ENCODE results near the gene VEGFB.

The VEGFB gene

DNA sequence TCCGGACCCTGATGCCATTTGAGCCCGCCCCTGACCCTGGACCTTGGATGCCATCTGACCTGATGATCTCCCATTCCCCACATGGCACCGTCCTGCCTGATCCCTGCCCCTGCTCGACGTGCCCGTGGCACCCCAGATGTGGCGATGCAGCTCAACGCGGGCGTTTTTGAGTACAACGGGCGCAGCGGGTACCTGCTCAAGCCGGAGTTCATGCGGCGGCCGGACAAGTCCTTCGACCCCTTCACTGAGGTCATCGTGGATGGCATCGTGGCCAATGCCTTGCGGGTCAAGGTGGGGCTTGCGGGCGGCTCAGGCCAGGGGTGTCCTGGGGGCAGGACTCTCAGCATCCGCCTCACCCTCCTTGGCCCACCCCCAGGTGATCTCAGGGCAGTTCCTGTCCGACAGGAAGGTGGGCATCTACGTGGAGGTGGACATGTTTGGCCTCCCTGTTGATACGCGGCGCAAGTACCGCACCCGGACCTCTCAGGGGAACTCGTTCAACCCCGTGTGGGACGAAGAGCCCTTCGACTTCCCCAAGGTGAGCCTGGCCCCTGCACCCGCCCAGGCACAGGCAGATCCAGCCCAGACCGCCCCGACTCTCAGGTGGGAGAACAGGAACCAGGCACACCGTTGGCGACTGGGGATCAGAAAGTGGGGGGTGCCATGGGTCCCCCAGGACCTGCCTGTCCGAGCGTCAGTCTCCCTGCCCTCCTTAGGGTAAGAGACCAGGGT lies 28.1 kb downstream of the VEGFB start:
- DNase-seq (ENCODE audit: low read depth), result no peak

DNA sequence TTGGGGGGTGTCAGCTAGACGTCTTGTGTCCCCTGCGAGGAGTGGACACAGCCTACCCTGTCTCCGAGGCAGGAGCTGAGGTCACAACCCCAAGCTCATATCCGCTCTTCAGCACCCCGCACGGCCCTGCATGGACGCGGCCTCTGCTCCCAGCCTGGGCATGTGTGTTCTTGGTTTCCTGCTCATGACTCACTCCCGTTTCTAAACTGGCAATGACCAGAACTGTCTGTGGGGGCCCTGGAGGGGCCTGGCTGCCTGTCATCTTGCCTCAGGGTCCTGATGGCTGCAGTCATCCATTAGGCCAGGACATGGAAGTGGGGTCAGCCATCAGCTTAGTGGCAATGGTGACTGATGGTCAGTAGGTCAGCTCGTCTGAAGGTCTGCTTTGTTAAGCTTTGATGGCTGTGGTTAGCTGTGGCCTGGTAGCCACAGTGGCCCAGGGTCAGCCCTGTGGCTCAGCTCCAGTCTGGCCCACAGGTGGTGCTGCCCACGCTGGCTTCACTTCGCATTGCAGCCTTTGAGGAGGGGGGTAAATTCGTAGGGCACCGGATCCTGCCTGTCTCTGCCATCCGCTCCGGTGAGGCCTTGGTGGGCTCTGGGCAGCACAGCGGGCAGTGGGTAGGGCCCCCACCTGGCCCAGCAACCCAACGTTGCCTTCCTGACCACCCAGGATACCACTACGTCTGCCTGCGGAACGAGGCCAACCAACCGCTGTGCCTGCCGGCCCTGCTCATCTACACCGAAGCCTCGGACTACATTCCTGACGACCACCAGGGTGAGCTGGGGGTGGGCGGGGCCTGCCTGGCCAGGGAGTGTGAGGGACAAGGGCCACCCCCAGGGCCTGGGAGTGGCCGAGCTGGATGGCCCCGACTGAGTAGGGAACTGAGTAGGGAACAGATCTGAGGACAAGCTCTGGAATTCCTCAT lies 28.9 kb downstream of the VEGFB start:
- DNase-seq (ENCODE audit: low read depth), result no peak

DNA sequence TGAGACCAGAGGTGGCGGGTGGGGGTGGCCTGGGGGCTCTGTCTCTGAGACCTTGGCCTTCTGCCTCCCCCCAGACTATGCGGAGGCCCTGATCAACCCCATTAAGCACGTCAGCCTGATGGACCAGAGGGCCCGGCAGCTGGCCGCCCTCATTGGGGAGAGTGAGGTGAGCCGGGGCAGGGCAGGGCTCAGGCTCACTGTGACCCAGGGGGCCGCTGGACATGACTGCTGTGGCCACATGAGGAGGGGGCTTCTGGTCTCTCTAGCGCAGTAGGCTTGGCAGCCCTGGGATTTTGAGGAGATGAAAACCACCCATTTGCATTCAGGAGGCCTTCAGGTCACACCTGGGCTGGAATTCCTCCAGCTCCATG lies 29.5 kb downstream of the VEGFB start:
- no peak for DNase-seq (ENCODE audit: low read depth)

DNA sequence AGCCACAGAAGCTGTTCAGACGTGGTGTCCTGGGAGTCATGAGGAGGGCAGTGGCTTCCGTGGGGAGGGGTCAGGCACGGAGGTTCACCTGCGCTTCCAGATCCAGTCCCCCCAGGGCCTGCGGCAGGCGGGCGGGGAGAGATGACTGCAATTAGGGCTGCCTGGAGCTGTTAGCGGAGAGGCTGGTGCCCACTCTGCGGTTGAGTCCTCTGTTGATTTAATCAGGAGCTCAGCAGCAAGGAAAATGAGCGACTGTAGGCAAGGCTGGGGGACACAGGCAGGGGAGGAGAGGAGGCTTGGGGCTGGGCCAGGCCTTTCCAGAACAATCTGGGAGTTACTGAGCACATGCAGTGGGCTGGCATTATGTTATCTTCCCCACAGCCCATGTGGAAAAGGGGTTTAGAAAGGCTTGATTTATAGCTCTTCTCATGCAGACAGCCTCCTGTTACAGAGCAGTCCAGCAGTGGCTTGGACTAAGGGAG lies 30.0 kb downstream of the VEGFB start:
- DNase-seq (ENCODE audit: low read depth), result no peak

DNA sequence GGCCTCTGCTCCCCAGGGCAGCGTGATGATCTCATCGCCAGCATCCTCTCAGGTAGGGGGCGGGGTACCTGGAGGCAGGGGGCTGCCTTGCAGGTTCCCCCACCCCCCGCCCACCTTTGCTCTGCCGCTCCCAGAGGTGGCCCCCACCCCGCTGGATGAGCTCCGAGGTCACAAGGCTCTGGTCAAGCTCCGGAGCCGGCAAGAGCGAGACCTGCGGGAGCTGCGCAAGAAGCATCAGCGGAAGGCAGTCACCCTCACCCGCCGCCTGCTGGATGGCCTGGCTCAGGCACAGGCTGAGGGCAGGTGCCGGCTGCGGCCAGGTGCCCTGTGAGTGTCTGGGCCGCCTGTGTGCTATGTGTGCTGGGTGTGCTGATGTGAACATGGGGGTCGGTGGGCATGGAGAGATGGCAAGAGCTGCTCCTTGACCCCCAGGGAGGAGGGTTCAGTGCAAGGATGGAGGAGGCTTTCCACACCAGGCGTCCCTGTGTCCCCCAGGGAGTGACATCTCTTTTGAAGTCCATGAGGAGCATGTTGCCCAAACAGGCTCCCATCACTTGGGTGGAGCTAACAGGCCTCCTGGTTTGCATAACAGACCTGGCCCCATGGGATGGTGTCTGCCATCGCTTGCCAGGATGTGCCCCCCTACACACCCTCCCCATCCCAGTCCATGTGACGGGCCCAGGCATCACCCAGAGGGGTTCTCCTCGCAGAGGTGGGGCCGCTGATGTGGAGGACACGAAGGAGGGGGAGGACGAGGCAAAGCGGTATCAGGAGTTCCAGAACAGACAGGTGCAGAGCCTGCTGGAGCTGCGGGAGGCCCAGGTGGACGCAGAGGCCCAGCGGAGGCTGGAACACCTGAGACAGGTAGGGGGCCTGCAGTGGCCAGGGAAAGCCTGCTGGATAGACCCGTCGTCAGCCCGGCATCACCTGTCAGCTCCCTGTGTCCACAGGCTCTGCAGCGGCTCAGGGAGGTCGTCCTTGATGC lies 31.1 kb downstream of the VEGFB start:
- DNase-seq (ENCODE audit: low read depth), result no peak

DNA sequence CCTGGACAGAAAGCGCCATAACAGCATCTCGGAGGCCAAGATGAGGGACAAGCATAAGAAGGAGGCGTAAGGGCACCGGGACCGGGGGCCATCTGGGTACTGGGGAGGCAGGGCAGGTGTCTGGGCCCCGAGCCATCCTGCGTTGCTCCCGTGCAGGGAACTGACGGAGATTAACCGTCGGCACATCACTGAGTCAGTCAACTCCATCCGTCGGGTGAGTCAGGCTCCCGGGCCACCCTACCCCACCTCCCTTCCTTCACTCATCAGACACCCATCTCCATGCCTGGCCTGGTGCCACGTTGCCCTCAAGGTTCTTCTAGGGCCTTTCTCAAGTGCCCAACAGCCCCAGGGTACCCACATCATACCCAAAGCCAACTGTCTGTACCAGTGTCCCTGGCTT lies 32.0 kb downstream of the VEGFB start:
- DNase-seq (ENCODE audit: low read depth), result no peak

DNA sequence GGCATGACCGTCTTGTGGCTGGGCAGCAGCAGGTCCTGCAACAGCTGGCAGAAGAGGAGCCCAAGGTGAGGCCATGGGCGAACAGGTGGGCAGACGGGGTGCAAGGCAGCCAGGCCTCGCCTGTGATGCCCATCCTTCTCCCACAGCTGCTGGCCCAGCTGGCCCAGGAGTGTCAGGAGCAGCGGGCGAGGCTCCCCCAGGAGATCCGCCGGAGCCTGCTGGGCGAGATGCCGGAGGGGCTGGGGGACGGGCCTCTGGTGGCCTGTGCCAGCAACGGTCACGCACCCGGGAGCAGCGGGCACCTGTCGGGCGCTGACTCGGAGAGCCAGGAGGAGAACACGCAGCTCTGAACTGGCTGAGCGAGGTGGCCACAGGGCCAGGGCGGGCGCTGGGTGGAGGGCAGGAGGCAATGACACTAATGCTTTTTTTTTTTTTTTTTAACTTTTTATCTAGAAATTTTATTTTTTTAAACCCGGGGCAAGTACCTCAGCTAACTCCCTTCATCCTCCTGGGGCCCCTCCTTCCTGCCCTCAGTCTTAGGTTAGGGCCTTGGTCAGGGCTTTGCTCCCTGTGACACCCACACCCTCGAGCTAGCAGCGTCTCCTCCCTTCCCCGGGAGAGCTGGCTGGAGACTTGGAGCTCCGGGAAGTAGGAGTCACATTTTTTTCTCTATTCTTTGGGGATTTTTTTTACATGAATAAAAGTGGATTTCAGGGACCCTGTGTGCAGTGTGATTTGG lies 33.0 kb downstream of the VEGFB start:
- DNase-seq (ENCODE audit: low read depth), result no peak

DNA sequence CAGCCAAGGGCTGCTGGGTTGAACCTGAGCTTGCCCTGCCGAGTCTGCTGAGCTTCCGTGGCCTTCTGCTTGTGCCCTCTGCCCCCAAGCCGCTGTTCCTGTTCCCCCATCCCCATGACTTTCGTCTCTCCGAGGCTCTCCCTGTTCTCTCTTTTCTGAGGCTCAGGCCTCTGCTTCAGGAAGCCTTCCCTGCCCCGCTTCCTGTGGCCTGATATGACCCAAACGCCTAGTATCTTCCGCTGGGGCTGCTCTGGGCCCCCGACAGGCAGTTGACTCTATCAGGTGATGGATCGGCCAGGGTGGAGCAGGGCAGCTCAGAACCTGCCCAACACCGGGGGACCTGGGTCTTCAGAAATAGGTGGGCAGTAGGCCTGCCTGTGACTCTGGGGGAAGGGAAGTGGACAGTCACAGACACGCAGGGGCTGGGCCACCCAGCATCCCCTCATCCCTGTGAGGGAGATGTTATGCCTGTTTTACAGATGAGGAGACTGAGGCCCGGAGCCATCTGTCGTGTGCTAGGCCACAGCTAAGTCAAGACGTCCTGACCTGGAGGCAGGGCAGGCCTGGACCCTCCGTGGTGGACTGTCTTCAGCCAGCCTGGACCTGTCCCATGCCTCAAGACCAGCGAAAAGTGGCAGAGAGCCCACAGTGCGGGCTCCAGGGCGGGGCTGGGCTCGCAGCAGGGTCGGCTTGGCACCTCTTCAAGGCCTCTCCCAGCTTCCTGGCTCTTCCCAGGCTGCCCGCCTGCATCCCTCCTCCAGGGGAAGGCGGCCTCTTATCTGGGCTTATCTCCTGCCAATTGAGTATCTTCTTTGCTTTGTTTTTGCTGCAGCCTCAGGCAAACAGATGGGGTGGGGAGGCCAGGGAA lies 33.9 kb downstream of the VEGFB start:
- DNase-seq (ENCODE audit: low read depth), result peak; percentile 68

DNA sequence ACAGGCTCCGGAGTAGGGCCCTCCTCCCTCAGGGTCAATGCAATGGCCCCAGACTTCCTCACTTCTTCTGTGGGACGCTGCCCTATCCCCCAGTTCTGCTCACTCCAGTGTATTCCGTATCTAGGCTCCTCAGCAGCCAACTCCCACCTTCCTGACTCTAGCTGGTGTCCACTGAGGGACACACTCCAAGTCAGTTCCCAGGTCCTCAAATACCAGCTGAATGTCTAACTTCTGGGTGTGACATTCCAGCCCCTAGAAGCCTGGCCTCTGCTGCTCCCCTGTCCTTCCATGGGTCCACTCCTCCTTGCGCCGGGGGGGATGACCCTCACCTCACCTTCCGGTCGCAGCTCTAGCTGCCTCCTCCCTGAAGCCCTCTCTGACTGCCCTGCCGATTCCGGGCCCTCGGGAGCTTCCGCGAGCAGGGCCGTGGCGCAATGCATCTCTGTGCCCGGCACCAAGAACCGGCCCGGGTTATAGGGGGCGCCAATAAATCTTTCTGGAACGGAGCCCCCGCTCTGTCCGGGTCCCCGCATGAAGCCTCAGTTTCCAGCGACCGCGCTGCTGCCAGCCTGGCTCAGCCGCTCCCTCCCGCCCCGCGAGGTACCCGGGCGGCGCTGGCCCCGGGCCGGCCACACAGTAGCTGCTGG lies 34.6 kb downstream of the VEGFB start:
- no peak for DNase-seq (ENCODE audit: low read depth)

DNA sequence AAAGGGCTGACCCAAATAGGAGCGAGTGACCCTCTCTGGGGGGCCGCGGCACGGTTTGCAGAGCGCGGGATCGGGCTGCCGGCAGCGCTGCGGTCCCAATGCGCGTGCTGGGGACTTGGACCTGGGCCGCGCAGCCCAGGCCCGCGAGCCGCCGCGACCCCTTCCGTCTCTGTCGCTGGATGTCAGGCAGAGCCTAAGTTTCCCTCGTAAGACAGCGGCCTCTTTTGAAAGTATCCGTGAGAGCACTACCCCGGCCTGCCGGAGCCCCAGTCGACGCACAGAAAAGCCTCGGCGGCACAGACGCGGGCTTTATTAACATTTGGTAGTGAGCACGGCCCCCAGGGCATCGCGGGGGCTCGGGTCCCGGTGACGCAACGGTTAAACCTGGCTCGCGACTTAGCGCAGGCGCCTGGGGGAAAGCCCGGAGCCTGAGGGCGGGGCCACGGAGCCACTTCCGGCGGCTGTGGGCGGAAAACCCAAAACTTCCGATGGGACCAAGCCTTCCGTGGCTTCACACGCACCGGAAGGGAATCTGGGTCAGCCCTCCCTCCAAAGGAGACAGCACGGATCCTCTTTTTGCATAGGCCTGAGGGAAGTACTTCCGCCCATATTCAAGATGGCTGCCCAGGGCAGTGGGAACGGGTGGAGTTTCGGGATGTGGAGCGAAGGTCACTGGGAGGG lies 35.3 kb downstream of the VEGFB start:
- peak; percentile 96 for DNase-seq (ENCODE audit: low read depth)

DNA sequence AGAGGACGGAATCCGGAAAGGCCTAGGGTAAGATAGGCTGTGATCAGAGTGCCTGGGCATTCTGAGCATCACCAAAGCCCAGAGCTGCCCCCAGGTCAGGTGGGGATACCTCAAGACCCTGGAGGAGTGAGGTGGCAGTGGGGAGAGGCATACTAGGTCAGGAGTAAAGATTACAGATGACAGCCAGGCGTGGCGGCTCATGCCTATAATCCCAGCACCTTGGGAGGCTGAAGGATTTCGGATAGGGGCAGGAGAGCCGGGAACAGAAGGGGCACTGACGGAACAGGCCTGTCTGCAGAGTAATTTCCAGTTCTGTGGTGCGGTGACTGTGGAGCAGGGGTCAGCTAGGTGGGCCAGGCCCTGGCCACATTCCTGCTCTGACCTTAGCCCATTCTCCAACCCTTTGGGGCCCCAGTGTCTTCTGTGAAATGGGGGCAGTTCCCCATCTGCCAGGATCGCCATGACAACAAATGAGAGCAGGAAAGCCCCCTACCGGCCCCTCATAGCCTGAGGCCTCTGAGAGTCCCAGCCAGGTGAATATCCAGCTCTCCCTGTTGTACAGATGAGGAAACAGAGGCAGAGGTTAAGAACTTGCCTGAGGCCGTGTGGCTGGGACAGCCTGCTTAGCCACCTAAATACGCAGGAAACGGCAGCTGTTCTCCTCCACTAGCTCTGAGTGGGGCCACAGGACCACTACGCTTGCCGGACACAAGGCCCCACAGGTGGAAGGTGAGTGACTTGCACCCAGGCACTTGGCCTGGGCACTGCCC lies 40.8 kb downstream of the VEGFB start:
- no peak for DNase-seq (ENCODE audit: low read depth)

DNA sequence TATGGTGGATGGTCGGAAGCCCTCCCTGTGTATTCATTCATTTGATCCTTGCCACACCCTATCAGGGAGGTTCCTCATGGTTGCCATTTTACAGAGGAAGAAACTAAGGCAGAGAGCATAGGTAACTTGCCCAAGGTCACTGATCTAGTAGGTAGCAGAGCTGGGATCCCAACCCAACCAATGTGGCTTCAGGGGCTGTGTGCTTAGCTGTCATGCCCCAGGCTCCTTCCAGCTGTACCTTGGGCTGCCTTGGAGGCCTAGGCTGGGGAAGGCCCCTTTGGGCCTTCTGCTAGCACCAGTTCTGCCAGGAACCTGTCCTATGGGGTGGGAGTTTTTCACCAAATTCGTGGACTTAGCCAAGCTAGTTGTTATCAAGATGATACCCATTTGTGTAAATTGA lies 41.5 kb downstream of the VEGFB start:
- no peak for DNase-seq (ENCODE audit: low read depth)

DNA sequence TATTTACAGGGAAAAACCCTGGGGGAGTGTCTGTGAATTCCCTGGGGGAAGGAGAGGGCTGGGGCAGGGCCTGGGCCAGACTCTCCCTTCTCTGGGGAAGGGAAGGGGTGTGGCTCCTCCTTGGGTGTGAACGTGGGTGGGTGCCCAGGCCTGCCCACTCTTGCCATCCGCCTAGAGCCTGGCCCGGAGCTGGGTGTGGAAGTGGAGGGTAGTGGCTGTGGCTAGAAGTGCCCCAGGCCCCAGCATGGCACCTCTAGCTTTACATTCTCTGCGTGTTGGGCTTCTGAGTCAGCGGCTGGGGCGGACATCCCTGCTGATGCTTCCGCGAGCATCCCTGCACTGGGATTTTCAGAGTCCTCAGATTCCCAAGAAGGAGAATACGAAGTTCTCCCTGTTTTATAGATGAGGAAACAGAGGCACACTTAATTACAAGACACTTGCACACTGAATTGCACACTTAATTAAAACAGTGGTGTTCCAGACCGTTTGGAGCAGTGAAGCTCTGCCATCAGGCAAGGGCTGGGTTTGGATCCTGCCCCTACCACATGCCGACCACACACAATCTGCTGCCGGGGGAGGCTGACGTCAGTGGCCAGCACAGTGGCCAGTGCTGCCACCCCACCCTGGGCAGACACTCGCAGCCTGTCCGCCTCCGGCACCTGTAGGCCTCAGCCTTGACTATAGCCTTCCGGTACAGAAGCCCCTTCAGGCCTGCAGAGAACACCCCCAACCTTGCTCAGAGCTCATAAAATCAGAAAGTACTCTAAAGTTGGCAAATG lies 42.5 kb downstream of the VEGFB start:
- no peak for DNase-seq (ENCODE audit: low read depth)

DNA sequence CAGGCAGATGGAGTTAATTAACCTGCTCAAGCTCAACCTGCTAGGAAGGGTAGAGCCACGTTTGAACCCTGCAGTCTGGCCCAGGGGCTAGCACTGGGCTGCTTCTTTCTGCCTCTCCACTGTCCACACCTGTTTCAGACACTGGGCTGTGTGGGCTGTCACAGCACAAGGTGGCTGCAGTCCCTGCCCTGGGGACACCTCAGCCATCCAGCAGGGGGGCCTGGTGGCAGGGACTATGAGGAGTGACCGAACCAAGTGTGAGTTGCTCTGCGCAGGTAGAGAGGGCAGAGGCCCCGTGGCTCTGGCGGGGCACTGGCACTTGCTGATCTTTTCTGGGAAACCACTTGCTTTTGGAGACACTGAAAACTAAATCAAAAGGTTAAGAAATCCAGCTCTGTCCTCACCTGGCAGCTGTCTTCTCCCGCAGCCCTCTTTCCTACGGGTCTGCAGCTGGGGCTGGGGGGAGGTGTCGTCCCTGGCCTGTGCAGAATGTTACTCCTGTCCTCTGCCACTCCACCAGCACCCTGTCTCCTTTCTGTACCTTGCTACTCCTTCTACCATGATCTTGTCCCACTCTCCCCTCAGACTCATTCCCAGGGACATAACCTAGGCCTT lies 44.3 kb downstream of the VEGFB start:
- DNase-seq (ENCODE audit: low read depth), result no peak

DNA sequence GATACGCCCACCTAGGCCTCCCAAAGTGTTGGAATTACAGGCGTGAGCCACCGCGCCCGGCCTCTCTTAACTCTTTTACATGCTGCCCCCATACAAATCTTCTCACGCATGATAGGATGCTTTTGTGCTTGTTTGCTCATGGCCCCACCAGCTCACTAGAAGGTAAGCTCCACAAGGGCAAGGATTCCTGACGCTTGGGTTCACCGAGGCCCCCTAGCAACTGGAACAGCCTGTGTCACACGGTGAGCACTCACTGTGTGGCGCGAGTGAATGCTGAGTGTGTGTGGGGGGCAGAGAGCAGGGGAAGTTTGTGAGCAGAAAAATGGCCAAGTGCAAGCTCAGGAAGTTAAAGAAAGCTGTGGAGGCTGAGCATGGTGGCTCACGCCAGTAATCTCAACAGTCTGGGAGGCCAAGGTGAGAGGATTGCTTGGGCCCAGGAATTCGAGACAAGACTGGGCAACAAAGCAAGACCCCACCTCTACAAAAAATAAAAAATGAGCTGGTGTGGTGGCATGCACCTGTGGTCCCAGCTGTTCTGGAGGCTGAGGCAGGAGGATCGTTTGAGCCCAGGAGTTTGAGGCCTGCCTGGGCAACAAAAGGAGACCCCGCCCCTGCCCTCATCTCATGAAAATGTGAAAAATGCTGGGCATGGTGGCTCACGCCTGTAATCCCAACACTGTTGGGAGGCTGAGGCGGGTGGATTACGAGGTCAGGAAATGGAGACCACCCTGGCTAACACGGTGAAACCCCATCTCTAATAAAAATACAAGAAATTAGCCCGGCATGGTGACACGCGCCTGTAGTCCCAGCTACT lies 47.8 kb downstream of the VEGFB start:
- no peak for DNase-seq (ENCODE audit: low read depth)

DNA sequence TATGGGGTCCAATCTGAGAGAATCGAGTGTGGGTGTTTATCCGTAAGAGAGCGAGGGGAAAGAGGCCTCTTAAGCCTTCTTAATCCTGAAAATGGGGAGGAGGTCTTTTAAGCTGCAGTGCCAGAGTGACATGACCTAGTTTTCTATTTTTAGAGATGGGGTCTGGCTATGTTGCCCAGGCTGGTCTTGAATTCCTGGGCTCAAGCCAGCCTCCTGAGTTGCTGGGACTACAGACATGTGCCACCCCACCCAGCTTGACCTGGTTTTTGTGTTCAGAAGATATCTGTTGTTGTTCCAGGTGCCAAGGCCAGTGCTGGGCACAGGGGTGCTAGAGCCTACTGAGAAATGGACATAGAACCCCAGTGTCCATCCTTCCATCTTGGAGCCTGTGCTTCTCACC lies 48.7 kb downstream of the VEGFB start:
- DNase-seq (ENCODE audit: low read depth), result no peak
